ENCODE data around the gene CBY1. TPM values are rescaled to one million over a fixed set of nuclear protein-coding genes. Genes with fewer than 3 reads are reported as not detected.

CBY1 gene
- total and polyA plus RNA-seq, 4 experiments from 2014 or later: 3.8 to 35.2 (median 20.4) TPM

- H3K27ac Mint-ChIP-seq: peak overlapping the region; percentile 98 to 100 (median 100)
- Histone ChIP-seq H3K27me3 (ENCODE audit: insufficient read depth, low read length) (no peaks in the 10 kb centered on the region), H3K27ac (ENCODE audit: low read depth, low read length) (peak overlapping the region; percentile 98), H3K9me3 (ENCODE audit: control insufficient read depth in 1 of 2, low read length in 2 of 2) (no peaks in the 10 kb centered on the region), H3K4me3 (ENCODE audit: low read length in 2 of 2) (peak overlapping the region in 1 of 2 donors; percentile 79), H3K36me3 (ENCODE audit: insufficient read depth, low read length) (no peaks in the 10 kb centered on the region), H3K4me1 (ENCODE audit: insufficient read depth, low read length) (peaks cover 61% of the 10 kb centered on the region)
- H3K4me3 Mint-ChIP-seq: peak overlapping the region; percentile 90 to 98 (median 92)
- intact Hi-C loops (cut with micrococcal nuclease): loop anchor here (2.0 to 10.0 kb wide), 4 partner anchors 44 to 646 kb away; partner anchors contain the start of genes CBX6, CBY1, DMC1 and FAM227A
- DNase-seq: peak in 2 of 5 donors; percentile 42 to 63
- POLR2A ChIA-PET (ENCODE audit: partially characterized antibody): interaction anchor here (1.1 to 8.5 kb wide), 7 partner anchors 16 to 1057 kb away, joined by 3 to 84 read pairs (median 9); partner anchors contain the start of genes CBY1, FAM227A and TOMM22
- peaks cover 0 to 32% of the 10 kb centered on the region in 2 donors for H3K36me3 Mint-ChIP-seq
- peaks cover 0 to 5% (median 0%) of the 10 kb centered on the region in 8 donors for H3K9me3 Mint-ChIP-seq
- peaks cover 0 to 4% of the 10 kb centered on the region in 2 donors for H3K27me3 Mint-ChIP-seq
- CTCF ChIA-PET (ENCODE audit: partially characterized antibody): interaction anchor here (1.9 to 5.2 kb wide), 2 partner anchors 19 to 33 kb away, joined by 5 to 49 read pairs; partner anchors contain the start of gene TOMM22
- peaks cover 53 to 69% (median 57%) of the 10 kb centered on the region in 4 donors for H3K4me1 Mint-ChIP-seq
Observed at GRCh38 chr22:38700270-38700788, 43.9 kb downstream of the CBY1 start.

GRCh38 chr22:38700789-38701628, 44.6 kb downstream of the CBY1 start, which contains the start of gene JOSD1:
Gene JOSD1 (minus strand): TSS chr22:38700943. CDS start chr22:38699987, 956 bp downstream.
- H3K4me3 Mint-ChIP-seq: peak within 1 kb of the TSS; percentile 93 to 98 (median 97)
- H3K36me3 Mint-ChIP-seq: peaks cover 0 to 35% of the 10 kb centered on the region in 2 donors
- ChIA-PET POLR2A (ENCODE audit: partially characterized antibody) (interaction anchor here (0.8 to 4.7 kb wide), 4 partner anchors 16 to 31 kb away, joined by 3 to 29 read pairs (median 3); partner anchors contain the start of gene TOMM22), CTCF (ENCODE audit: partially characterized antibody) (interaction anchor here (5.2 kb wide), 1 partner anchor 19 kb away, joined by 49 read pairs; the partner anchor contains the start of gene TOMM22)
- no peaks in the 10 kb centered on the region for H3K9me3 ChIP-seq (ENCODE audit: control insufficient read depth in 1 of 2, low read length in 2 of 2)
- intact Hi-C loops (cut with micrococcal nuclease): loop anchor here (1.0 to 10.0 kb wide), 6 partner anchors 20 to 646 kb away; partner anchors contain the start of genes CBX6, CBY1, DDX17 and DMC1
- peaks cover 58% of the 10 kb centered on the region for H3K4me1 ChIP-seq (ENCODE audit: insufficient read depth, low read length)
- peaks cover 0 to 5% (median 0%) of the 10 kb centered on the region in 8 donors for H3K9me3 Mint-ChIP-seq
- no peaks in the 10 kb centered on the region for H3K27me3 ChIP-seq (ENCODE audit: insufficient read depth, low read length)
- H3K27ac Mint-ChIP-seq: peak within 1 kb of the TSS; percentile 99 to 100 (median 100)
- peak within 1 kb of the TSS; percentile 64 to 79 for H3K4me3 ChIP-seq (ENCODE audit: low read length in 2 of 2)
- H3K4me1 Mint-ChIP-seq: peaks cover 53 to 73% (median 56%) of the 10 kb centered on the region in 4 donors
- H3K27ac ChIP-seq (ENCODE audit: low read depth, low read length): peak within 1 kb of the TSS; percentile 98
- H3K36me3 ChIP-seq (ENCODE audit: insufficient read depth, low read length): no peaks in the 10 kb centered on the region
- DNase-seq: peak; percentile 97 to 100 (median 98)
- H3K27me3 Mint-ChIP-seq: peaks cover 0 to 4% of the 10 kb centered on the region in 2 donors

GRCh38 chr22:38704654-38705234, 48.3 kb downstream of the CBY1 start:
- Histone ChIP-seq H3K27ac (ENCODE audit: low read depth, low read length) (peak overlapping the region; percentile 71), H3K9me3 (ENCODE audit: control insufficient read depth in 1 of 2, low read length in 2 of 2) (no peaks in the 10 kb centered on the region), H3K4me3 (ENCODE audit: low read length in 2 of 2) (peak overlapping the region; percentile 20 to 56), H3K4me1 (ENCODE audit: insufficient read depth, low read length) (peaks cover 50% of the 10 kb centered on the region), H3K27me3 (ENCODE audit: insufficient read depth, low read length) (no peaks in the 10 kb centered on the region), H3K36me3 (ENCODE audit: insufficient read depth, low read length) (peaks cover 6% of the 10 kb centered on the region)
- Mint-ChIP-seq H3K9me3 (peaks cover 0 to 5% (median 0%) of the 10 kb centered on the region in 8 donors), H3K27ac (peak overlapping the region; percentile 86 to 99 (median 98)), H3K27me3 (peaks cover 0 to 4% of the 10 kb centered on the region in 2 donors), H3K4me1 (peaks cover 47 to 69% (median 50%) of the 10 kb centered on the region in 4 donors), H3K36me3 (peaks cover 0 to 40% of the 10 kb centered on the region in 2 donors), H3K4me3 (peak overlapping the region; percentile 84 to 90 (median 86))
- intact Hi-C loops (cut with micrococcal nuclease): loop anchor here (1.0 to 10.0 kb wide), 5 partner anchors 52 to 650 kb away; partner anchors contain the start of genes CBX6, PICK1 and RPL3
- DNase-seq: no peak
- ChIA-PET POLR2A (ENCODE audit: partially characterized antibody) (interaction anchor here (0.6 to 8.0 kb wide), 11 partner anchors 8 to 1339 kb away, joined by 3 to 186 read pairs (median 12); partner anchors contain the start of genes CBY1, FAM227A, RPL3 and SUN2), CTCF (ENCODE audit: partially characterized antibody) (interaction anchor here (2.1 kb wide), 1 partner anchor 23 kb away, joined by 7 read pairs; the partner anchor contains the start of gene TOMM22)

- DNase-seq: peak; percentile 96 to 100 (median 100)
- Mint-ChIP-seq H3K4me3 (peak within 1 kb of the TSS; percentile 91 to 96 (median 94)), H3K27ac (peak within 1 kb of the TSS; percentile 92 to 99 (median 98)), H3K4me1 (peaks cover 48 to 69% (median 53%) of the 10 kb centered on the region in 4 donors), H3K9me3 (peaks cover 0 to 5% (median 0%) of the 10 kb centered on the region in 8 donors), H3K27me3 (peaks cover 0 to 4% of the 10 kb centered on the region in 2 donors), H3K36me3 (peaks cover 3 to 40% of the 10 kb centered on the region in 2 donors)
- ChIA-PET POLR2A (ENCODE audit: partially characterized antibody) (interaction anchor here (0.6 to 8.0 kb wide), 18 partner anchors 9 to 1339 kb away, joined by 3 to 186 read pairs (median 4); partner anchors contain the start of genes CBX6, CBY1, FAM227A and RPL3), CTCF (ENCODE audit: partially characterized antibody) (interaction anchor here (0.9 to 1.3 kb wide), 5 partner anchors 10 to 61 kb away, joined by 3 to 11 read pairs (median 3); partner anchors contain the start of gene TOMM22)
- Histone ChIP-seq H3K4me1 (ENCODE audit: insufficient read depth, low read length) (peaks cover 52% of the 10 kb centered on the region), H3K9me3 (ENCODE audit: control insufficient read depth in 1 of 2, low read length in 2 of 2) (no peaks in the 10 kb centered on the region), H3K27me3 (ENCODE audit: insufficient read depth, low read length) (no peaks in the 10 kb centered on the region), H3K27ac (ENCODE audit: low read depth, low read length) (peak within 1 kb of the TSS; percentile 94), H3K4me3 (ENCODE audit: low read length in 2 of 2) (peak within 1 kb of the TSS; percentile 20 to 94), H3K36me3 (ENCODE audit: insufficient read depth, low read length) (peaks cover 12% of the 10 kb centered on the region)
- intact Hi-C loops (cut with micrococcal nuclease): loop anchor here (1.0 to 10.0 kb wide), 5 partner anchors 19 to 651 kb away; partner anchors contain the start of genes PICK1 and RPL3
Observed at GRCh38 chr22:38705235-38706100, 49.0 kb downstream of the CBY1 start, which contains the start of gene GTPBP1. Gene GTPBP1 (plus strand): TSS chr22:38705944. CDS start chr22:38705956, 12 bp downstream.

- Mint-ChIP-seq H3K4me3 (peak overlapping the region; percentile 91 to 96 (median 94)), H3K27ac (peak overlapping the region; percentile 92 to 98 (median 96)), H3K36me3 (peaks cover 10 to 44% of the 10 kb centered on the region in 2 donors), H3K4me1 (peaks cover 53 to 71% (median 59%) of the 10 kb centered on the region in 4 donors), H3K9me3 (peaks cover 0 to under 1% (median 0%) of the 10 kb centered on the region in 8 donors), H3K27me3 (peaks cover 0 to under 1% of the 10 kb centered on the region in 2 donors)
- CTCF ChIA-PET (ENCODE audit: partially characterized antibody): interaction anchor here (0.5 to 2.6 kb wide), 10 partner anchors 11 to 60 kb away, joined by 3 to 15 read pairs (median 5); partner anchors contain the start of gene TOMM22
- H3K27ac ChIP-seq (ENCODE audit: low read depth, low read length): peak overlapping the region; percentile 94
- intact Hi-C loops (cut with micrococcal nuclease): loop anchor here (2.0 to 10.0 kb wide), 4 partner anchors 18 to 652 kb away; partner anchors contain the start of genes PICK1 and RPL3
- peak overlapping the region; percentile 6 to 94 for H3K4me3 ChIP-seq (ENCODE audit: low read length in 2 of 2)
- no peaks in the 10 kb centered on the region for H3K9me3 ChIP-seq (ENCODE audit: control insufficient read depth in 1 of 2, low read length in 2 of 2)
- no peaks in the 10 kb centered on the region for H3K27me3 ChIP-seq (ENCODE audit: insufficient read depth, low read length)
- DNase-seq: peak in 2 of 5 donors; percentile 36 to 44
- H3K4me1 ChIP-seq (ENCODE audit: insufficient read depth, low read length): peaks cover 61% of the 10 kb centered on the region
- POLR2A ChIA-PET (ENCODE audit: partially characterized antibody): interaction anchor here (0.8 to 8.0 kb wide), 19 partner anchors 9 to 1338 kb away, joined by 3 to 186 read pairs (median 4); partner anchors contain the start of genes CBX6, CBY1, FAM227A and RPL3
- H3K36me3 ChIP-seq (ENCODE audit: insufficient read depth, low read length): peaks cover 16% of the 10 kb centered on the region
Observed at GRCh38 chr22:38706101-38706900, 49.9 kb downstream of the CBY1 start.
